ENCODE measurements around the gene CRACR2B. TPM values are rescaled to one million over a fixed set of nuclear protein-coding genes. Genes with fewer than 3 reads are reported as not detected.
A peak's percentile ranks its signal among the peaks of the same experiment; 100 is the strongest.

Gene CRACR2B
- total and polyA plus RNA-seq, 2 of the 13 experiments (the other 11 are each of a cell fraction or from before 2014, with no cell fraction given): 14.9 to 21.0 TPM

- TF ChIP-seq, protein P1, sequence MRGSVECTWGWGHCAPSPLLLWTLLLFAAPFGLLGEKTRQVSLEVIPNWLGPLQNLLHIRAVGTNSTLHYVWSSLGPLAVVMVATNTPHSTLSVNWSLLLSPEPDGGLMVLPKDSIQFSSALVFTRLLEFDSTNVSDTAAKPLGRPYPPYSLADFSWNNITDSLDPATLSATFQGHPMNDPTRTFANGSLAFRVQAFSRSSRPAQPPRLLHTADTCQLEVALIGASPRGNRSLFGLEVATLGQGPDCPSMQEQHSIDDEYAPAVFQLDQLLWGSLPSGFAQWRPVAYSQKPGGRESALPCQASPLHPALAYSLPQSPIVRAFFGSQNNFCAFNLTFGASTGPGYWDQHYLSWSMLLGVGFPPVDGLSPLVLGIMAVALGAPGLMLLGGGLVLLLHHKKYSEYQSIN (CRISPR knock-in tag; IDR thresholded peaks at IDR 0.05; ENCODE audit: borderline replicate concordance): no peak
- TF ChIP-seq NFRKB (IDR thresholded peaks at IDR 0.05): no peak
- no peak for TF ChIP-seq HOXA7 (CRISPR knock-in tag; IDR thresholded peaks at IDR 0.05)
- peak; percentile 57; the same call in 1 of the 3 replicates for TF ChIP-seq MXI1 (IDR thresholded peaks at IDR 0.05; ENCODE audit: borderline replicate concordance, low read depth, low read length)
- peak; percentile 83; the same call in 1 of the 2 replicates for TF ChIP-seq ZNF333 (CRISPR knock-in tag; IDR thresholded peaks at IDR 0.05; ENCODE audit: borderline replicate concordance)
- TF ChIP-seq ZNF230 (CRISPR knock-in tag; IDR thresholded peaks at IDR 0.05): peak; percentile 82; the same call in 1 of the 2 replicates
- TF ChIP-seq, protein P2, sequence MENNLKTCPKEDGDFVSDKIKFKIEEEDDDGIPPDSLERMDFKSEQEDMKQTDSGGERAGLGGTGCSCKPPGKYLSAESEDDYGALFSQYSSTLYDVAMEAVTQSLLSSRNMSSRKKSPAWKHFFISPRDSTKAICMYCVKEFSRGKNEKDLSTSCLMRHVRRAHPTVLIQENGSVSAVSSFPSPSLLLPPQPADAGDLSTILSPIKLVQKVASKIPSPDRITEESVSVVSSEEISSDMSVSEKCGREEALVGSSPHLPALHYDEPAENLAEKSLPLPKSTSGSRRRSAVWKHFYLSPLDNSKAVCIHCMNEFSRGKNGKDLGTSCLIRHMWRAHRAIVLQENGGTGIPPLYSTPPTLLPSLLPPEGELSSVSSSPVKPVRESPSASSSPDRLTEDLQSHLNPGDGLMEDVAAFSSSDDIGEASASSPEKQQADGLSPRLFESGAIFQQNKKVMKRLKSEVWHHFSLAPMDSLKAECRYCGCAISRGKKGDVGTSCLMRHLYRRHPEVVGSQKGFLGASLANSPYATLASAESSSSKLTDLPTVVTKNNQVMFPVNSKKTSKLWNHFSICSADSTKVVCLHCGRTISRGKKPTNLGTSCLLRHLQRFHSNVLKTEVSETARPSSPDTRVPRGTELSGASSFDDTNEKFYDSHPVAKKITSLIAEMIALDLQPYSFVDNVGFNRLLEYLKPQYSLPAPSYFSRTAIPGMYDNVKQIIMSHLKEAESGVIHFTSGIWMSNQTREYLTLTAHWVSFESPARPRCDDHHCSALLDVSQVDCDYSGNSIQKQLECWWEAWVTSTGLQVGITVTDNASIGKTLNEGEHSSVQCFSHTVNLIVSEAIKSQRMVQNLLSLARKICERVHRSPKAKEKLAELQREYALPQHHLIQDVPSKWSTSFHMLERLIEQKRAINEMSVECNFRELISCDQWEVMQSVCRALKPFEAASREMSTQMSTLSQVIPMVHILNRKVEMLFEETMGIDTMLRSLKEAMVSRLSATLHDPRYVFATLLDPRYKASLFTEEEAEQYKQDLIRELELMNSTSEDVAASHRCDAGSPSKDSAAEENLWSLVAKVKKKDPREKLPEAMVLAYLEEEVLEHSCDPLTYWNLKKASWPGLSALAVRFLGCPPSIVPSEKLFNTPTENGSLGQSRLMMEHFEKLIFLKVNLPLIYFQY (CRISPR knock-in tag; IDR thresholded peaks at IDR 0.05; ENCODE audit: borderline replicate concordance): 0 out of 2 replicates have a peak, but pooled peaks have one; percentile 64
- TF ChIP-seq NCOR1 (IDR thresholded peaks at IDR 0.05; ENCODE audit: borderline replicate concordance, low read length): no peak
- no peak for TF ChIP-seq ZNF674 (CRISPR knock-in tag; IDR thresholded peaks at IDR 0.05; ENCODE audit: low read depth)
- TF ChIP-seq HMGXB4 (CRISPR knock-in tag; IDR thresholded peaks at IDR 0.05; ENCODE audit: borderline replicate concordance in 1 of 2, low read depth in 1 of 2): peak; percentile 55 to 65; a peak in 2 of 4 replicates
- peak; percentile 55; the same call in 1 of the 2 replicates for TF ChIP-seq SIN3A (IDR thresholded peaks at IDR 0.05; ENCODE audit: borderline replicate concordance, low read depth, low read length)
- 0 out of 2 replicates have a peak, but pooled peaks have one; percentile 26 for TF ChIP-seq ISL2 (CRISPR knock-in tag; IDR thresholded peaks at IDR 0.05)
- TF ChIP-seq THAP9 (CRISPR knock-in tag; IDR thresholded peaks at IDR 0.05; ENCODE audit: borderline replicate concordance): 0 out of 2 replicates have a peak, but pooled peaks have one; percentile 51
- TF ChIP-seq IRF9 (CRISPR knock-in tag; IDR thresholded peaks at IDR 0.05; ENCODE audit: borderline replicate concordance): 0 out of 2 replicates have a peak, but pooled peaks have one; percentile 49
- peak; percentile 68; the same call in 1 of the 2 replicates for TF ChIP-seq GATAD1 (CRISPR knock-in tag; IDR thresholded peaks at IDR 0.05)
- TF ChIP-seq FOXK1 (CRISPR knock-in tag; IDR thresholded peaks at IDR 0.05; ENCODE audit: borderline replicate concordance, low read depth): peak; percentile 25; the same call in 1 of the 2 replicates
Observed at GRCh38 chr11:827146-827896, 398 bp upstream of the CRACR2B start (continued).

Measured in HepG2 (cell line).